ENCODE data around the gene L1CAM. TPM values are rescaled to one million over a fixed set of nuclear protein-coding genes. Genes with fewer than 3 reads are reported as not detected.

Gene L1CAM
- total RNA-seq, 4 donors from 2014 or later, result 5.2 to 7.1 (median 6.1) TPM

- intact Hi-C loops (cut with DNase I; ENCODE audit: low total_unique reads) (no loop called here), in situ Hi-C loops (cut with MboI; ENCODE audit: low pct_ligation_motif_present in 1 of 4, low pct_unique_long_range_greater_than_20kb in 1 of 4, low sequenced_read_pairs in 3 of 4) (no loop called here)
- Histone ChIP-seq H3K27me3 (peaks cover 39% of the 10 kb centered on the region), H3K36me3 (no peaks in the 10 kb centered on the region), H3K4me1 (peaks cover 0 to 8% (median 6%) of the 10 kb centered on the region in 4 donors), H3K27ac (peak overlapping the region; percentile 23 to 72 (median 53)), H3K9me3 (no peaks in the 10 kb centered on the region), H3K4me3 (peak overlapping the region; percentile 14 to 51 (median 28))
- DNase-seq, result no peak
- TF ChIP-seq POLR2AphosphoS5 (IDR thresholded peaks at IDR 0.05), result no peak
- TF ChIP-seq CTCF (IDR thresholded peaks at IDR 0.05), result no peak
- TF ChIP-seq EP300 (IDR thresholded peaks at IDR 0.05; ENCODE audit: low read depth), result no peak
- TF ChIP-seq POLR2A (IDR thresholded peaks at IDR 0.05), result no peak
- 42% methylated on average over 39 of the region's 50 CpGs; no CpG with 5 or more reads in 1 of the 2 donors for WGBS, 2 donors (ENCODE audit: low coverage in 1 of 2)
These were observed 57.0 kb downstream of the L1CAM start for GRCh38 chrX:153828723-153829548.

DNA sequence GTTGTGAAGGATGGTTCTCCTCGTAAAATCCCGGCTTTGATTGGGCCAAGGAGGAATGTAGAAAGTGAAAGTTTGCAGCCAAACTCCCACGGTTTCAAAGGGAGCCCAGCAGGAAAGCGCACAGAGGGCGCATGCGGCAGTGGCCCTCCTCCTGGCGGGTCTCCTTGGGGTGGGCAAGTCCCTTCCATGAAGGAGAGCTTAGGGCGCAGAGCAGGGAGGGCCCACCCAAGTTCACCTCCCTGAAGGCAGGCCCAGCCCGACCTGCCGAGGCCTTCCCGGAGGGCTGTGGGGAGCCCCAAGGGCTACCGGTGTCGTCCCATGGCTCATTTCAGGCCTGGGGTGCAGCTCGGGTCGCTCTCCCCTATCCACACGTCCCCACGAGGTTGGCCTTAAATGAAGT is 57.7 kb downstream of the L1CAM start:
- WGBS, 2 donors (ENCODE audit: low coverage in 1 of 2), result 44% methylated on average over 15 of the region's 17 CpGs; no CpG with 5 or more reads in 1 of the 2 donors
- TF ChIP-seq POLR2A (IDR thresholded peaks at IDR 0.05), result no peak
- TF ChIP-seq POLR2AphosphoS5 (IDR thresholded peaks at IDR 0.05), result no peak
- TF ChIP-seq EP300 (IDR thresholded peaks at IDR 0.05; ENCODE audit: low read depth), result no peak
- TF ChIP-seq CTCF (IDR thresholded peaks at IDR 0.05), result no peak
- peaks cover 0 to 8% (median 6%) of the 10 kb centered on the region in 4 donors for H3K4me1 ChIP-seq
- peak overlapping the region in 2 of 4 donors; percentile 31 to 51 for H3K4me3 ChIP-seq
- intact Hi-C loops (cut with DNase I; ENCODE audit: low total_unique reads) (no loop called here), in situ Hi-C loops (cut with MboI; ENCODE audit: low pct_ligation_motif_present in 1 of 4, low pct_unique_long_range_greater_than_20kb in 1 of 4, low sequenced_read_pairs in 3 of 4) (no loop called here)
- H3K9me3 ChIP-seq, result no peaks in the 10 kb centered on the region
- DNase-seq, result no peak
- no peaks in the 10 kb centered on the region for H3K36me3 ChIP-seq
- peaks cover 39% of the 10 kb centered on the region for H3K27me3 ChIP-seq
- peak overlapping the region; percentile 23 to 72 (median 53) for H3K27ac ChIP-seq

DNA sequence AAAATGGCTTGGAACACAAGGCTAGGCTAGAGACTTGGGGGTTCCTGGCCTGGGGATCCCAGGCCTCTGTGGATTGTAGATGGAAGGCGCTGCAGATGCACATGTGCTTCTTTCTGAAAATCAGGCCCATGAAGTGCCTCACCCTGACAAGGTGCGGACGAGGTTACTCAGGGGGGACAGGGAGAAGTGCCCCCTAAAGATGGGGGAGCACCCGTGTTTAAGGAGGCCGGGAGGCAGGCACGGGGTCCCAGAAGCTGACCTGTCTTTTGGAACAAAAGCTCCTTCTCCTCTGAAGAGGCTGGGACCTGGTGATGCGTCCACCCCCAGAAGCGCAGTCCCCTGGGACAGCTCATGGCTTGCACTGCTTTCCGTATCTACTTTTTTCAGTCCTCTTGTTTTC is 58.1 kb downstream of the L1CAM start:
- intact Hi-C loops (cut with DNase I; ENCODE audit: low total_unique reads), result no loop called here
- WGBS, 2 donors (ENCODE audit: low coverage in 1 of 2), result 76% methylated on average over 9 of the region's 9 CpGs; no CpG with 5 or more reads in 1 of the 2 donors
- DNase-seq, result no peak

More for the DNA sequence above, 58.1 kb downstream of the L1CAM start:
- in situ Hi-C loops (cut with MboI; ENCODE audit: low pct_ligation_motif_present in 1 of 4, low pct_unique_long_range_greater_than_20kb in 1 of 4, low sequenced_read_pairs in 3 of 4), result no loop called here
- Histone ChIP-seq H3K27ac (peak overlapping the region in 3 of 4 donors; percentile 52 to 72 (median 54)), H3K27me3 (peaks cover 39% of the 10 kb centered on the region), H3K9me3 (no peaks in the 10 kb centered on the region), H3K4me1 (peaks cover 0 to 8% (median 6%) of the 10 kb centered on the region in 4 donors), H3K36me3 (no peaks in the 10 kb centered on the region), H3K4me3 (peak overlapping the region in 1 of 4 donors; percentile 51)
- TF ChIP-seq EP300 (IDR thresholded peaks at IDR 0.05; ENCODE audit: low read depth), result no peak
- no peak for TF ChIP-seq POLR2A (IDR thresholded peaks at IDR 0.05)
- TF ChIP-seq POLR2AphosphoS5 (IDR thresholded peaks at IDR 0.05), result no peak
- no peak for TF ChIP-seq CTCF (IDR thresholded peaks at IDR 0.05)
